GM21367 (cell line): ENCODE data around the gene BABAM1.
A peak's percentile ranks its signal among the peaks of the same experiment; 100 is the strongest.

Experiments
- ATAC-seq: cut with Tn5 transposase; IDR thresholded peaks from one replicate; pipeline ENCODE4 v1.9.1; 2021; ENCODE audit not compliant: unreplicated experiment

BABAM1 gene

DNA sequence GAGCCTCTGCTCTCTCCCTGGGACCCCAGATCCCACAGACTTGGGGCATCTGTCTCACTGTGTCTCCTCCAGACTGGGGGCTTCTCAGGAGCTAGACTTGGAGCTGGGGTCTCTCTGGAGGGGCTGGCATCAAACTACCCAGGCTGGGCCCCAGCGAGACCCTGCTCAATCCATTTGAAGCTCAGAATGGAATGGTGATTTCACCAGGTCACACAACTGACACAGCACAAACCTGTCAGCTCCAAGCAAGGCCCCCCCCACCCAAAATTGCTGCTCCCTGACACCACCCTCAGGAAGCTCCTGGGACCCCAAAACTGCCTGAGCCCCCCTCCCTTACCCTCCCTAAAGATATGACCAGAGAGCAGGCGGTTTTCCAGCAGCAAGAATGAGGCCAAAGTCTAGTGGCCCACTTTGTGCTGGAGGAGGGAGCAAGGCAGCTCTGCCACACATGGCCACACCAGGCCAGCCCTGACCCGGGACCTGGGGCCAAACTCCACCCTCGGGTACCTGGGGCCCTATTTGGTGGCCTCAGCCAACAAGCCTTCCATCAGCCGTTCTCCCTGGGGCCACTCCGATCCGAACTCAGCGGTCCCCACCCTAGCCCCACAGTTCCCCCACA is 23.9 kb upstream of the BABAM1 start:
- ATAC-seq, result no peak

- ATAC-seq, result no peak
Measured at GRCh38 chr19:17243830-17244617, 23.2 kb upstream of the BABAM1 start.

DNA sequence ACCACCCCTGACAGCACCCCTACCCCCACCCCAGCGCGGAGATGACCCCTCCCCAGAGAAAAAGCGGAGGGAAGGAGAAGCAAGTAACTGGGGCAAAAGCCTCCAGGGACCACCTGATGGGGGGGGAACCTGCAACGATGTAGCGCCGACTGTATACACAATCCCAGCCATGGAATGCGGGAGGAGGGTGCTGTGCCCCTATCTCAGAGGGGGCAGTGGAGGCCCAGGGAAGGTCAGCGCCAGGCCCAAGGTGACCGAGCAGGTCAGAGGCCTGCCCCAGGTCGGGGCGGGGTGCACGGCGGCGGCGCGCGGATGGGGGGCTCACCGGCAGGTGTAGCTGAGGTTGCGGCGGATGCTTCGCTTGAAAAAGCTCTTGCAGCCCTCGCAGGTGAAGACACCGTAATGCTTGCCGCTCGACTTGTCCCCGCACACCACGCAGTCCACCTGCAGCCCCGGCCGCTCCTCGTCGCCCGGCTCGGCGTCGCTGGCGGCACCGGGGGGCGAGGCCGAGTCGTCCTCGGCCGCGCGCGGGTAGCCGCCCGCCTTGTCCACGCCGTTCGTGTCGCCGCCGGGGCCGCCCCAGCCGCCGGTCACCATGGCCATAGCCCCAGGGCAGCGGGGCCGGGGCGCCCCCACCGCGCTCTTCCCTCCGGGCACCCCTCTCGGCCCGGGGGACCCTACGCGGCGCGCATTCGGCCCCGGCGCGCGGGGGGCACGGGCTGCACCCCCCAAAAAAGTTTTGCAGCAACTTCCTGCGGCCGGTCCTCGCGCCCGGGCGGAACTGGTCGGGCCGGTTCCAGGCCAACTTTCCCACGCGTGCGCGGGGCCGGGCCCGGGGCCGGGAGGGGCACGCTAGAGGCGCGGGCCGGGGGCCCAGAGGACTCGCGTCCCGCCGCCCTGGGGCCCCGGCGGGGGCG is 22.4 kb upstream of the BABAM1 start:
- no peak for ATAC-seq

GRCh38 chr19:17245535-17245984 is 21.7 kb upstream of the BABAM1 start, which contains the start of gene NR2F6:
Gene NR2F6, minus strand, starts transcription at chr19:17245919. Its CDS starts 699 bp downstream, at chr19:17245220.
- no peak for ATAC-seq

GRCh38 chr19:17246681-17247425 is 20.4 kb upstream of the BABAM1 start:
- ATAC-seq, result no peak

- no peak for ATAC-seq
Measured at GRCh38 chr19:17248011-17248776, 19.0 kb upstream of the BABAM1 start.

DNA sequence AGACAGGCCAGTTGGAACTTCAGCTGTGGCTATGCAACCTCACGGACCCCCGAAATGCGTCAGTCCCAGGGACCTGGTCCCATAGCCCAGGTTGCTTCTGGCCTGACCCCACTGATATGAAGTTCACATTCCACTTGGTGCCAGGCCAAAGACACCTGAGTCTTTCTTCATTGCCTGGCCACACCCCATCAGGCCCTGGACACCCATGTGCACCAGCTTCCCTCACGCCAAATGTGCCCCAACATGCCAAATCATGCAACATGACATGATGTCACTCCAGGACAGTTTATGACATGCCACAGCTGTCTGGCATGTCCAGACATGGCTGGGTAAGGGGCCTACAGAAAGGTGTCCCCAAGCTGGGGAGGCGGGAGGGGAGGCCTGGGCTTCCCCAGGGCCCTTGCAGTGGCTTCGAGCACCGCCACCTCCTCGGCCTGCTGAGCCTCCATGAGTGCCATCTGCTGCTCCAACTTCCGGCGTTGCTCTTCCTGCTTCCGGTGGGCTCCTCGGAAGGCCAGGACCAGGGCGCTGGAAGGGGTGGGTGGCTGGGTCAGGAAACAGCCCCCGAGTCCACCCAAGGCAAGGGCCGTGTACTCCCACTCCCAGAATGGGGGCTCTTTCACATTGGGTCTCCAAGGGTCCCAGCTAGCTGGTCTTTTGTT is 17.2 kb upstream of the BABAM1 start:
- ATAC-seq, result no peak

DNA sequence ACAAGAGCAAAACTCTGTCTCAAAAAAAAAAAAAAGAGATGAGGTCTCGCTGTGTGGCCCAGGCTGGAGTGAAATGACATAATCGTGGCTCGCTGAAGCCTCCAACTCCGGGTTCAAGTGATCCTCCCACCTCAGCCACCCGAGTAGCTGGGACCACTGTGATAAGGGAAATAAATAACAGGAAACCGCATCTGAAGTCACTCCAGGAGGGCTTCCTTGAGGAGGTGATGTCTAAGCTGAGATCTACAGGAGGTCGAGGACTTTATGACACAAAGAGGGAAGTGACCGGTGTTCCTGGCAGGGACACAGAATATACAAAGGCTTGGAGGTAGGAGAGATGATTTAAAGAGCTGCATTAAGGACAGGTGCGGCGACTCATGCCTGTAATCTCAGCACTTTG is 12.6 kb upstream of the BABAM1 start:
- ATAC-seq, result no peak

- no peak for ATAC-seq
Measured at GRCh38 chr19:17255150-17255621, 12.1 kb upstream of the BABAM1 start.

- ATAC-seq, result no peak
Measured at GRCh38 chr19:17256130-17256529, 11.1 kb upstream of the BABAM1 start.

DNA sequence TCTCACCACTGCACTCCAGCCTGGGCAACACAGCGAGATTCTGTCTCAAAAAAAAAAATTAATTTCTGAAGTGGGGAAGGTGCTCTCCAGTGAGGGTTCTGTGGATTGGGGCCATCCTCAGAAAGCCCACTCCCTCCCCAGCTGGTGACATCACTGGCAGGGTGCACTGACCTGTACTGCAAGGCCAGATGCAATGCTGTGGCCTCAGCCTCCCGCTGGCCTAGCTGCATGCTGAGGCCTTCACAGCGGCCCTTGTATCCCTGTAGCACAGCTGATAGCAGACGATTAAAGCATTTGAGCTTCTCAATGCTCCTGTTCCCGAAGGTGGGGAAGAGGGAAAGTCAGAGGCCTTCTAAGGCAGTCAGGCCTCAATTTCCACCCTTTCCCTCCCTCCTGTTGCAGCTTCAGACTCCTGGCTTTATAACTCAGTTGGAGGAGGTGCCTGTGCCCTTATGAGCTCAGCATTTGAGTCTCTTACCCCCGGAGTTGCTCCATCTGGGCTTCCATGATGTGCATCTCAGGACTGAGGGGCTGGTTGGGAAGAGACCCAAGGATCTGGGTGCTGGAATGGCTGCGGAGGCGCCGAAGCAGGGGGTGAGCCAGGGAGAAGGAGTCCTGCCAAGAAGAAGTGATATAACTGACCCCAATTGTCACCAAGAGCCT is 8.0 kb upstream of the BABAM1 start:
- ATAC-seq, result no peak

DNA sequence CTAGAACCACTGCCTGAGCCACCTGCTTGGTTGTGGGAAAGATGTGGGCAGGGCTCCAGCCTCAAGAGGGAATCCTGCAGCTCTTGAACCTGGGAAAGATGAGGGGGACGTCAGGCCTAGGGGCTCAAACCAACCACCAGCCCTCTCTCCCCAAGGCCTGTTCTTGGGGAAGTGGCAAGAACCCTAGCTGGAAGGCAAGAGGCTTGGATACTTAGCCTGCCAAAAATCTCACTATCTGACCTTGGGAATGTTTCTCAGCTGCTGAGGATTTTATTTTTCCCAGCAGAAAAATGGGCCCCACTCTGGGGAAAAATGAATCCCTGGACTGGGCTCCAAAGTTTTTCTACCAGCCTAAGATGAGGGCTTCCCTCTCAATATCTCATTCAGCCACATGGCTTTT is 7.3 kb upstream of the BABAM1 start:
- ATAC-seq, result no peak

DNA sequence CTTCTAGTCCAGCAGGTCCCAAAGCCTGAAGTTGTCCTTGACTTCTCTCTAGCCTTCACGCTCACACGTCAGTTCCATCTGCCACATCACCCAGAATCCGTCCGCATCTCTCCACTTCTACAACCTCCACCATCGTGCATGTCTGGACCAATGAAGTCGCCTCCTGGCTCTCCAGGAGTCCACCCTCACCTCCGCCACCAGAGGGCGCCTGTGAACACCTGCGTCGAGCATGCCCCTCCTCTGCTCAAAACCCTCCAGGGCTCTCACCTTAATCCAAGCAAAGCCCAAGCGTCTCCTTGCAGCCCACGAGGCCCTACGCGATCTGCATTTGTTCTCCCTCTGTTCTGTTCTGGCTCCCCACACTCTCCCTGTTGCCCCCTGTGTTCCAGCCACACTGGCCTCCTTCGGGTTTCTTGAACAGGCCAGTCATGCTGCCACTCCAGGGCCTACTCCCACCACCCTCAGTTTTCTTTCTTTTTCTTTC is 6.4 kb upstream of the BABAM1 start:
- no peak for ATAC-seq

DNA sequence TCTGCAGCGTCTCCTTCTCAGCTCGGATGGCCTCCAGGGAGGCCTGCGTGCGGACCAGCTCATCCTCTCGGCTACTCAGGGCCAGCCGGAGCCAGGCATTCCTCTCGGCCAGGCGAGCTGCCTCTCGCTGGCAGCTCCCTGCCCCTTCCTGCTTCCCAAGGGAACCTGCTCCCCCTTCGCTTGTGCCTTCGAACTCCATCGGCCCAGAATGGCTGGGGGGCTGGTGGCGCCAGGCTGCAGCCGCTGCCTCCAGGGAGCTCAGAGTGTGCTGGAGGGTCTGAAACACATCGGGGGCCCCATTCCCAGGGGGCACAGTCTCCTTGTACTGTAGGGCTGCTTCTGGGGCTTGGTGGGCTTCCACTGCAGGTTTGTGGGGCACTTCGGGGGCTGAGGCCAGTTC is 4.7 kb upstream of the BABAM1 start:
- no peak for ATAC-seq

GRCh38 chr19:17263712-17264640 is 3.3 kb upstream of the BABAM1 start:
- no peak for ATAC-seq

GRCh38 chr19:17264641-17264979 is 2.6 kb upstream of the BABAM1 start, which contains the start of gene USHBP1:
Gene USHBP1, minus strand, starts transcription at chr19:17264745. Its CDS starts 446 bp downstream, at chr19:17264299.
- no peak for ATAC-seq

DNA sequence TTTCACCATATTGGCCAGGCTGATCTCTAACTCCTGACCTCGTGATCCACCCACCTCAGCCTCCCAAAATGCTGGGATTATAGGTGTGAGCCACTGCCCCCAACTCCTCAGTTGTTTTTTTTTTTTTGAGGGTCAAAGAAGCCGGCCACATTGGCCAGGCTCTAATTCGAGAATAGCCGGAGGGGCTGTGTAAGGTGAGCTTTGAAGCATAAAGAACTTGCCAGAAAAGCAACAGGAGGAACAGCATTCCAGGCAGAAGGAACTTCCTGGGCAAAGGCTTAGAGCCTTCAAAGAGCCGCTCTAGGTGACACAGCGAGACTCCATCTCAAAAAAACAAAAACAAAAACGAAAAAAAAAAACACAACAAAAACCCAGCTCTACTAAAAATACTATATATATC is 1.2 kb upstream of the BABAM1 start:
- no peak for ATAC-seq

GRCh38 chr19:17266589-17266974 is 661 bp upstream of the BABAM1 start:
- peak; percentile 17 for ATAC-seq
